ENCODE measurements around the gene ZNF444.

The ZNF444 gene

GRCh38 chr19:56106993-56107392, 34.1 kb upstream of the ZNF444 start:
- in situ Hi-C loops (cut with HindIII; ENCODE audit: low sequenced_read_pairs) = no loop called here

- in situ Hi-C loops (cut with HindIII; ENCODE audit: low sequenced_read_pairs) = no loop called here
Measured at GRCh38 chr19:56107626-56108351, 33.3 kb upstream of the ZNF444 start.

GRCh38 chr19:56108447-56109195, 32.5 kb upstream of the ZNF444 start:
- in situ Hi-C loops (cut with HindIII; ENCODE audit: low sequenced_read_pairs) = no loop called here

- in situ Hi-C loops (cut with HindIII; ENCODE audit: low sequenced_read_pairs) = no loop called here
Measured at GRCh38 chr19:56109226-56109625, 31.9 kb upstream of the ZNF444 start.

- in situ Hi-C loops (cut with HindIII; ENCODE audit: low sequenced_read_pairs) = no loop called here
Measured at GRCh38 chr19:56110515-56111448, 30.3 kb upstream of the ZNF444 start.

GRCh38 chr19:56111601-56112312, 29.3 kb upstream of the ZNF444 start:
- in situ Hi-C loops (cut with HindIII; ENCODE audit: low sequenced_read_pairs) = no loop called here

- in situ Hi-C loops (cut with HindIII; ENCODE audit: low sequenced_read_pairs) = no loop called here
Measured at GRCh38 chr19:56112313-56112709, 28.8 kb upstream of the ZNF444 start.

GRCh38 chr19:56113074-56113632, 27.9 kb upstream of the ZNF444 start:
- in situ Hi-C loops (cut with HindIII; ENCODE audit: low sequenced_read_pairs) = no loop called here

- in situ Hi-C loops (cut with HindIII; ENCODE audit: low sequenced_read_pairs) = no loop called here
Measured at GRCh38 chr19:56114051-56114777, 26.9 kb upstream of the ZNF444 start.

- in situ Hi-C loops (cut with HindIII; ENCODE audit: low sequenced_read_pairs) = no loop called here
Measured at GRCh38 chr19:56114778-56115110, 26.3 kb upstream of the ZNF444 start.

- in situ Hi-C loops (cut with HindIII; ENCODE audit: low sequenced_read_pairs) = no loop called here
Measured at GRCh38 chr19:56115490-56115889, 25.6 kb upstream of the ZNF444 start.

GRCh38 chr19:56116606-56117005, 24.5 kb upstream of the ZNF444 start:
- in situ Hi-C loops (cut with HindIII; ENCODE audit: low sequenced_read_pairs) = no loop called here

- in situ Hi-C loops (cut with HindIII; ENCODE audit: low sequenced_read_pairs) = no loop called here
Measured at GRCh38 chr19:56117376-56117884, 23.7 kb upstream of the ZNF444 start.

GRCh38 chr19:56117889-56118288, 23.2 kb upstream of the ZNF444 start:
- in situ Hi-C loops (cut with HindIII; ENCODE audit: low sequenced_read_pairs) = no loop called here

GRCh38 chr19:56118666-56119581, 22.2 kb upstream of the ZNF444 start:
- in situ Hi-C loops (cut with HindIII; ENCODE audit: low sequenced_read_pairs) = no loop called here

GRCh38 chr19:56119582-56119978, 21.5 kb upstream of the ZNF444 start:
- in situ Hi-C loops (cut with HindIII; ENCODE audit: low sequenced_read_pairs) = no loop called here

- in situ Hi-C loops (cut with HindIII; ENCODE audit: low sequenced_read_pairs) = no loop called here
Measured at GRCh38 chr19:56120002-56120370, 21.1 kb upstream of the ZNF444 start.

GRCh38 chr19:56120371-56121179, 20.5 kb upstream of the ZNF444 start:
- in situ Hi-C loops (cut with HindIII; ENCODE audit: low sequenced_read_pairs) = no loop called here
